Hematopoietic multipotent progenitor cell treated with erythropoietin and hydrocortisone succinate and interleukin-3 and kit ligand, for 4 days (in vitro differentiated cells): Measurements from ENCODE around the gene MAGIX.

Experiments used
- DNase-seq: peaks from one replicate; pipeline ENCODE4 v3.0.0-alpha.2; 2015

Gene MAGIX

DNA sequence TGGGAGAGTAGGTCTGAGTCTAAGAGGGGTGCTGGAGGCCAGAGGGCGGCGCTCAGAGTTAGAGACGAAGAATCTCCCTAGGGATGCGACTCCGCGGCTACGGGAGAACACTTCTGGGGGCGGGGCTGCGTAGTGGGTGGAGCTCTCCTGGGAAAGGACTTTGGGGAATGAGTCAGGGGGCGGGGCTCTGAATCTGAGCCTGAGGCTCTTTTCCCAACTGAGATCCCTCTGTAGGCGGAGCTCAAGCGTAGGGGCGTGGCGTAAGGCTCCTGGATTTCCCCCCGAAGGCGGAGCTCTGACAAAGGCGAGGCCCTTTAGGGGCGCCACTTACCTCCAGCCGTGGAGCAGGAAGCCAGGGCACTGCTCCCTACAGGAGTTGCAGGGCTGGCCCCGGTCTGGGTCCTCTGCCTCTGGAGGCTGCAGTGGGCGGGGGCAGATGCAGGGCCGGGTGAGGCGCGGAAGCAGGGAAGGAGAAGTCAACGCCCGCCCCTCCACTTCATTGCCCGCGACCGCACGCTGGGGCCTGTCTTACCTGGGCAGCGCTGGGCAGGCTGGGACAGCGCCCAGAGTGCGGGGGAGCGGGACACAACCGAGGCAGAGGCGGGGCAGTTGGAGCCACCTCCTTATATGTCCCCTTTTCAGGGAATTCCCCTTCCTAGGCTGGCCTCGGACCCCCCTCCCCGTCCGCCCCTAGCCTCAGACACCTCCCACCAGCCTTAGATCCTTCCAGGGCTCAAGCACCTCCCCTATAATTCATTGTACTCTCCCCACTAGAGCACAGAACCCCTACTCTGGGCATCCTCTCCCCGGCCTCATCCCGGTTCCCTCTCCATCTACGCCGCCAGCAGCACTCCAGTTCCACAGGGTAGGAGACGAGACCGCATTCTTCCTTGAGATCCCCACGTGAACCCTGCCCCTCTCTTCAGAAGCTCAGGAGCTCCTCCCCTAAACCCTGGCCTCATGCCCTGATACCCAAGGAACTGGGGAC, 22.0 kb downstream of the MAGIX start:
- DNase-seq, result peak; percentile 73

GRCh38 chrX:49186125-49187027, 23.8 kb downstream of the MAGIX start, which contains the start of gene PRICKLE3:
PRICKLE3 (minus strand) TSS chrX:49186373; CDS start chrX:49186297, 76 bp downstream.
- DNase-seq, result peak; percentile 89

GRCh38 chrX:49187028-49187394, 24.5 kb downstream of the MAGIX start:
- no peak for DNase-seq

DNA sequence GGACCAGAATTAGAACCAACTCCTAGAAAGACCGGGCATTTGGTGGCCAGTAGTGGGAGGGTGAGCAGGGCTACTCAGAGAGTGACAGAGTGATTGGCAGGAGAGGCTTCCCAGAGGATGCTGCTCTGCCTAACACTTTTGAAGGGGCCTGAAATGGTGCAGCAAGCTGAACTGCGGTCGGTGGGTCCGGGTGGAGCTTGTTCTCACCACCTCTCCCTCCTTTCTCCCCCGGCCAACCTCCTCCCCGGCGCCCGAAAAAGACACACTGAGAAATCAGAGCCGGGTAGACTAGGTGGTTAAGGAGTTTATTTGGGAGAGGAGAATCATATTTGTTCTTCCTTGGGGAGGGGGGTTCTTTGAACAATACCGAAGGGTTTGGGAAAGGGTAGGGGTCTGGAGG, 25.0 kb downstream of the MAGIX start:
- DNase-seq, result no peak

GRCh38 chrX:49188468-49189076, 26.0 kb downstream of the MAGIX start:
- peak; percentile 26 for DNase-seq

DNA sequence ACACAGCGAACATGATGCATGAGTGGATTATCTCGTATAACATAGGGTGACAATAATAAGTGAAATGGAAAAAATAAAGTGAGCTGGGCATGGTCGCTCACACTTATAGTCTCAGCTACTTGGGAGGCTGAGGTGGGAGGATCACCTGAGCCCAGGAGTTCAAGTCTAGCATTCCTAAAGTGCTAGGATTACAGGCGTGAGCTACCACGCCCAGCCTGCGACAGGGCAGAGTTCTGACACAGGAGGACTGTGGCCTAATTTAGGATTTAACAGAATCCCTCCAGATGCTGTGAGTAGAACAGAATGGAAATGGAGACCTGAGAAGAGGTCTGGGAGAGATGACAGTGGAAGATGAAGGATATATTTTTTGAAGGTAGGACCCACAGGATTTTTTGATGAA, 27.0 kb downstream of the MAGIX start:
- no peak for DNase-seq

GRCh38 chrX:49190821-49191573, 28.4 kb downstream of the MAGIX start:
- peak; percentile 99 for DNase-seq

DNA sequence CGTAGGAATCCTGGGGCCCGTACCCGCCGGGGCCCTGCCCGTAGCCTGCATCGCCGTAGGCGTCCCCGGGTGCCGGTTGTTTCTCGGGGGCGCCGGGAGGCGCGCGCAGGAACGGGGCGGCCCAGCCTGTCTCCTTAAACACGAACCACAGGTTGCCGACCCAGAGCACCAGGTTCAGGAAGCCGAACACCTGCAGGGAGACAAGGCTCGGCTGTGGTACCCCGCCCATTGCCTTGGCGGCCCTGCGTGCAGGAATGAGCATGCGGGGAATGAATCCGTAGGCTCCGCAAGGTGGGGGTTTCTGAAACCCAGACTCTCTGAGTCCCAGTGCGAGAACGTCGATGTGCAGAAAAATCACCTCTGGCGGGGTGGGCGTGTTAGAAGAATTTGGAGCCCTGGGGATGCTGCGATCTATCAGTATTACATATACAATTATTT, 29.0 kb downstream of the MAGIX start:
- DNase-seq, result peak; percentile 50

- peak; percentile 60 for DNase-seq
Measured at GRCh38 chrX:49192722-49193328, 30.3 kb downstream of the MAGIX start.

DNA sequence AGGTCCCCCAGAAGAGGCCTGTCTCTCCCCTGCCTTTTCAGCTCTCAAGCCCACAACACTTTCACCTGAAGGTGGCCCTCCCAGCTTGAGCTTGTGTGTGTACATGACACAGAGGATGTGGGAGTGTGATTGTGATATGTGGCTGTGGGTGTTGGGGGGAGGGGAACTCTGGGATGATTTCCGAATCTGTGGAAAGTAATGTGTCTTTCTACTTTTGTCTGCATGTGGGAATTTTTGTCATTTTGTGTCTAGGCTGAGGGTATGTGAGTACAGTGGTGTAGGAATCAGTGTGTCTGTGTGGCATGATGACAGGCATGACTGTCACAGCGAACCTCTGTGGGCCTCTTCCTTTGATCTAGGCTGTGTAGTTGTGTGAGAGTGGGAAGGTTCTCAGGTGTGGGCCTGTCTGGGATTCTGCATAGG, 31.0 kb downstream of the MAGIX start:
- DNase-seq, result no peak

GRCh38 chrX:49197543-49198087, 35.1 kb downstream of the MAGIX start:
- no peak for DNase-seq

DNA sequence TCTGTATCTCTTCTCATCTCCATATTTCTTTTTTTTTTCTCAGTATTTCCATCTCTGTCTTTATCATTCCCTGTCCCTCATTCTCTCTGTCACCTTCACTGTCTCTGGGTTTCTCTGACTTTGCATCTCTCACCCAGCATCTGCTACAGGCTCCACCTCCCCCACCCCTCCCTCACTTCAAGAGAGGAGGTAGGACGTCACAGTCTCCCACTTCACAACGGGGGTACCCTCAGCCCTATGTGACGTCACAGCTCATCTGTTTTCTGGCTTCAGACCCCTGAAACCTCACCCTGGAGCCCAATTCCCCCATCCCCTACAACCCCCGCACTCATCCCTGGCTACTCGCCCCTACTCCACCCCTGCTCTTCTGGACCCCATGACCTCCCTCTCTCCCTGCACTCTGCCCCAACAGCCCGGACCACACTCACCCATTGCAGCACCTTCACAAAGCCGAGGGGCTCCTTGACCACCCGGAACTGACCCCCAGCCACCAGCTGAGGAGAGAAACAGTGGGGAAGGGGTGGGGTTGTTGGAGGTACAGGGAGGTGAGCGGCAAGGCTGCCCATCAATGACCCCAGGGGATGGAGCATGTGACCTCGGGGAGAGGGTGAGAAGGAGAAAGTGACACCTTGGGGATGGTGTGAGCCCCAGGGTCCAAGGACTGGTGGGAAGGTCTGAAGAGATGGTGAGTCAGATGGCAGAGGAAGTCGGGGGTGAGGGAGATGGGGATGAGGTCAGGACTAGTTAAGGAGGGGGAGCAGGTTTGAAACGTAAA, 36.2 kb downstream of the MAGIX start:
- no peak for DNase-seq

DNA sequence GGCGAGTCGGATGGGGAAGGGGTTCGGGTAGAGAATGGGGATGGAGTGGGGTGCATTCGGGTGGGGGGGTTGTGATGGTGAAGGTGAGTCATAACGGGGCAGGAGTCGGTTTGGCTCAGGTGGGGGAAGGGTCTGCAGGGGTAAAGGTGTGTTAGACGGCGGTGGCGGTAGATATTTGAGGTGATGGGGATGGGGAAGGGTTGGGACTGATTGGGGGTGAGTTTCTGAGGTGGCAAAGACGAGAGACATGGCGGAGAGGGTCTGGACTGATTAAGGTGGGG, 36.7 kb downstream of the MAGIX start:
- no peak for DNase-seq

DNA sequence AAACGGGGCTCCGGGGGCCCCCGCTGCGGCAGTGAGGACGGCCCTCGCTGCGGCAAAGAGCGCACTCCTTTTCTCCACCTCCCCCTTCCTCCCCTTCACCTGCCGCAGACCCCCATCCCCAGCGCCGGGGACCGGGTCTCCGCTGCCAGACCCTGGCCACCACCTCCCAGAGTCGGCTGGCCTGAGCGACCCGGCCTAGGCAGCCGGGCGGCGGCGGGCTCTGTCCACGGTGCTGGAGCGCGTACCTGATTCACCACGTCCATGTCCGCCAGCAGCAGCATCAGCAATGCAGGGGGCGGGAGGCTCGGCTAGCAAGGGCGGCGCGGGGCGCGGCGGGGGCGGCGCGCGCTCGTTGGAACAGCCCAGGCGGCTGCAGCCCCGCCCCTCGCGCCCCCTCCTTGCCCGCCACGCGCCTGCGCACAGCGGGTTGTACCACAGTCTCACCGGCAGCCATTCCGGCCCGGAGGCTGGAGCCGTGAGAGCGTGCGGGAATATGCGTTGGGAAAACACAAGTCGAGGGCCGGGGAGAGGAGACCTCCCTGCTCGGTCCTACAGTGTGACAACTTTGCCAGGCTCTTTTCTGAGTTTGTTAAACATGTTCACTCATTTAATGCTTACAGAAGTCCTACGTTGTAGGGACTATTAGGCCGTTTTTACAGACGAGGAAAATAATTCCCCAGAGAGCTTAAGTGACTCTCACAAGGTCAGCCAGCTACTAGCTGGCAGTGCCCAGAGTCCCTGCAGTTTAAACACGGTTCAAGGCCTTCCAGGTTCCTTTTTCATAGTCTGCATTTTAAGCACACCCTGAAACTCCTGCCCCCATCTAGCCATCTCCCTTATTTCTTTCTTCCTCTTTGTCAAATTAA, 37.6 kb downstream of the MAGIX start, which contains the start of gene SYP:
Gene SYP (minus strand): TSS at position 288 of the 866 bp plus-strand sequence. CDS start 7 bp downstream, at position 281.
- peak; percentile 92 for DNase-seq

DNA sequence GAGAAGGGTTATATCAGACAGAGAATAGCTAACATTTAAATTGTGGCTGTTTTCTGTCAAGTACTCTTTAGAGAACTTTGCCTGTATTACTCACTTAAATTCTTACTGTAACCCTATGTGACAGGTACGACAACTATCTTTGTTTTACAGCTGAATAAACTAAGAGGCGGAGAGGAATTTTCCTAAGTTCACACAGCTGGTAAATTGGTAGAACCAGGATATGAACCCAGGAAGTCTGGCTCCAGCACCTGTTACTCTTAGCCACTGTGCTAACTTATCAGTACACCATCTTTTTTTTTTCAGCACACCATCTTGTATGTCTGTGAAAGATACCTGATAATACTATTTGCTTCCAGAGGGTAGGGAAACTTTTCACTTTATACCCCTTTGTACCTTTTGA, 39.5 kb downstream of the MAGIX start:
- no peak for DNase-seq

- DNase-seq, result no peak
Measured at GRCh38 chrX:49203536-49203935, 41.0 kb downstream of the MAGIX start.

DNA sequence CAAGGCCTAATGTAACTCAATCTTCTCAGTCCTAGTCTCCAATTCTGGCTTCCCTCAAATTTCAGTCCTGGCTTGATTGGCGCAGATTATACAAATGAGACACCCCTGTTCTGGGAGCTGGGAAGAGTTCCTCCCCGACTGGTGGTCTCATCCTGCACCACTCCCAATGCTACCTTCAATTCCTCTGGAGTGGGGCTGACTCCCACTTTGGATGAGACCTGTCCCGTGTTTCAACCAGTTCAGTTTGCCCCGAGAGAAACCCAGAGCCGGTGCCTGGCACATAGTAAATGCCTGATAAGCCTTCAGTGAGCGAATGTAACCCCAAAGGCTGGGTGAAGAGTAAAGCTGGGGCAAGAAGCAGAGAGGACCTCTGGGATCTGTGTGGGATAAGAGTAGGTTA, 41.5 kb downstream of the MAGIX start:
- no peak for DNase-seq

DNA sequence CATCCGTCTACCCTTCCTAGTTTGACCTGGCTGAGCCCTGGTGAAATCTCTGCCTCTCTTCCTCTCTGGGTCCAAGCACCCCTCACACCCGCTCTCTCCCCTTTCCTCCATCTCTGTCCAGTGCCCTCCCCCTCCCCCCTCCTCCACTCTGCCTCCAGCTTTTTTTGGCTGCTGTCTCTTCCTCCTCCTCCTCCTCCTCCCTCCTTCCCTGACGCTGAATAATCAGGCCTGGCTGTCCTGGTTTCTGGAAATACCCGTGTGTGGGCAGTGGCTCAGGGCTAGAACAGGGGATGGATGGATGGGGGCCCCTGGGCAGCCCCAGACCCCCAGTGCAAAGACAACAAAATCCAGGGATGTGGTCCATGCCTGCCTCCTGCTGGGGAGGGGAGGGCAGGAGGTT, 42.2 kb downstream of the MAGIX start:
- DNase-seq, result no peak

- DNase-seq, result no peak
Measured at GRCh38 chrX:49205443-49205842, 42.9 kb downstream of the MAGIX start.

DNA sequence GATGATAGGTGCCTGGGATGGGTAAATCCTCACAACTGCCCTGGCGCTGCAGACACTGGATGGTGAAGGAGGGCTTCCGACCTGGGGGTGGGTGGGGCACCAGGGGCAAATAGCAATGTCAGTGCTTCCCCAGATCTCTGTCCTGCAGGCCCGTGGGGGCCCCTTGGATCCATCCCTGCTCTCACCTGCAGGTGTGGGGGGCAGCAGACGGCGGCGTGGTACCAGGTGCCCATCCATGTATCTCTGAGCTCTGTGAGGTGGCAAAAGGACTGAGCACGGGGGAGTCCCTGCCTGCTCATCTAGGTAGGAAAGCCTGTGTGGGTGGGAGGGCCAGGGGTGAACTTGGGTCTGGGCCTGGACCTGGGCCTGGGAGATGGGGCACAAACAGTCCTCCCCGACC, 44.0 kb downstream of the MAGIX start:
- DNase-seq, result no peak
